GM19099 (cell line): ENCODE measurements around the gene TSHR.

Experiments used
- POLR2A ChIP-seq: IDR thresholded peaks from 3 replicates; pipeline ENCODE4 v1.6.1; 2011; ENCODE audit warnings: low read depth; ENCODE audit not compliant: insufficient read length; ENCODE audit errors: extremely low read depth

Gene TSHR

GRCh38 chr14:81093651-81094050 is 138.2 kb downstream of the TSHR start:
- no peak for TF ChIP-seq POLR2A

DNA sequence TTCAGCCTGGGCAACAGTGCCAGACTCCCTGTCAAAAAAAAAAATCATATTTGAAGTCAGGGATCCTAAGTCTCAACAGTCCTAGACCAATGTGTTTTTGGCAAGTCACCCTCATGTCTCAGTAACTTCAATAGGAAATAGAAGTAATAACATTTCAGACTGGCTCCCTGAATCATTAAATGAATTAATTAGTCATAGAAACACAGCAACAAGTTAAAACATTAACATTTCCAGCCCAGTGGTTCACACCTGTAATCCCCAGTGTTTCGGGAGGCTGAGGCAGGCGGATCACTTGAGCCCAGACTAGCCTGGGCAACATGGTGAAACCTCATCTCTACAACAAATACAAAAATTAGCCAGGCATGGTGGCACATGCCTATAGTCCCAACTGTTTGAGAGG is 140.1 kb downstream of the TSHR start:
- no peak for TF ChIP-seq POLR2A

DNA sequence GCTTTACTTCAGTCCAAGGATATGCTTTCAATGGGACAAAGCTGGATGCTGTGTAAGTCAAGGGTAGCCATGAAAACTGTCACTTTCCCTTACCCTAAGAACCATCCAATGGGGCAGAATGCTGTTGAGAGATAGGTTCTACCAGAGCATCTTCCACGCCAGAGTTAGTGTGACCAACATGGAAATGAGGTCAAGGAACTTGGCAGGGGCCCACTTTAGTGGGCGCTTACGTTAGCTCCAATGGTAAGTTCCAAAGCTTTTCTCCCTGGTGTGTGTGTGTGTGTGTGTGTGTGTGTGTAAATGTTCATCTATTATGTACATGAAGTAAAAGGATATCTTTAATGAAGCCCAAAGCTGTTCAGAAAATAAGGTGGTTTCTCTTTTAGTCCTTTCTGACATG is 141.2 kb downstream of the TSHR start:
- no peak for TF ChIP-seq POLR2A

GRCh38 chr14:81102217-81102616 is 146.8 kb downstream of the TSHR start:
- no peak for TF ChIP-seq POLR2A

- TF ChIP-seq POLR2A: no peak
Observed at GRCh38 chr14:81103443-81103842, 148.0 kb downstream of the TSHR start.

GRCh38 chr14:81105378-81105777 is 150.0 kb downstream of the TSHR start:
- no peak for TF ChIP-seq POLR2A

DNA sequence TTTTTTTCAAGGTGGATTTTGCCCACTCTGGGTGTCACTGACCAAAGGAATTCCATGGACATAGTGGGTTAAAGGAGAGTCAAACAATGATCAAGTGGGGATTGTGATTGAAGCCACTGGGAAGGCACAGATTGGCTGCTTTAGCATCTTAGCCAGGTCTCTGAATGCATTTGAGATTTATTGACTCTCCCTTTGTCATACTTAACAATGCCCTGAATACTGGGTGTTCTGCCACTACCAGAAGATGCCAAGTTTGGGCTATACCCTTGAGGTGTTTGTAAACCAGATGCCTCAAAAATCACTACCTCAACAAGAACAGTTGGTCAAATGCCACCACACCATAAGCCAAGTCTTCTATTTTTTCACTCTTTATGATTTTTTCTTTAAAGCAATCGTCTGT is 150.5 kb downstream of the TSHR start:
- TF ChIP-seq POLR2A: no peak

DNA sequence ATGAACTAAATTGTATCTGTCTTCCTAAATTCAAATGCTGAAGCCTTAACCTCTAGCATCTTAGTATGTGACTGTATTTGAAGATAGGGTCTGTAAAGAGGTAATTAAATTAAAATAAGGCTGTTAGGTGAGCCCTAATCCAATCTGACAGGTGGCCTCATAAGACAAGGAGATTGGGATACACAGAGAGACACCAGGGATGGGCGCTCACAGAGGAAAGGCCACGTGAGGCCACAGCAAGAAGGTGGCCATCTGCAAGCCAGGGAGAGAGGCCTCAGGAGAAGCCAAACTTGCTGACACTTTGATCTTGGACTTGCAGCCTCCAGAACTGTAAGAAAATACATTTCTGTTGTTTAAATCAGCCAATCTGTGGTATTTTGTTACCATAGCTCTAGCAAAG is 154.8 kb downstream of the TSHR start:
- no peak for TF ChIP-seq POLR2A

- no peak for TF ChIP-seq POLR2A
Observed at GRCh38 chr14:81113176-81113575, 157.8 kb downstream of the TSHR start.

GRCh38 chr14:81120501-81120900 is 165.1 kb downstream of the TSHR start:
- no peak for TF ChIP-seq POLR2A

- TF ChIP-seq POLR2A: no peak
Observed at GRCh38 chr14:81122326-81122725, 166.9 kb downstream of the TSHR start.

GRCh38 chr14:81123811-81124210 is 168.4 kb downstream of the TSHR start:
- no peak for TF ChIP-seq POLR2A

GRCh38 chr14:81125536-81125935 is 170.1 kb downstream of the TSHR start:
- TF ChIP-seq POLR2A: no peak

DNA sequence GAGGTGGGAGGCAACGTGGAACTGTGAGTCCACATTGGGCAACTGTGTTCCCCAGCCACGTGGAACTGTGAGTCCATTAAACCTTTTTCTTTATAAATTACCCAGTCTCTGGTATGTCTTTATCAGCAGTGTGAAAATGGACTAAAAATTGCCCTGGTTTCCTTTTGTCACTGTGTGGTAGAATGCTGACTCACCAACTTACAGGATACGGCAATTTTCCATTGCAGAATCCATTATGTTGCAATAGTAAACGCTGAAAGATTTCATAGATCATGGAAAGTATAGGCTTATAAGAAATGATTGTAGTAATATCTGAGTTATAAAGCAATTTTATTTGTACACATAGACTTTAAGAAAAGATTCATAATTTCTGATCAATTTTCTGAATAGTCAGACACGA is 172.4 kb downstream of the TSHR start:
- no peak for TF ChIP-seq POLR2A

- no peak for TF ChIP-seq POLR2A
Observed at GRCh38 chr14:81129242-81129641, 173.8 kb downstream of the TSHR start.

GRCh38 chr14:81132468-81132867 is 177.0 kb downstream of the TSHR start:
- TF ChIP-seq POLR2A: no peak

GRCh38 chr14:81133400-81133799 is 178.0 kb downstream of the TSHR start:
- no peak for TF ChIP-seq POLR2A

- no peak for TF ChIP-seq POLR2A
Observed at GRCh38 chr14:81137316-81137715, 181.9 kb downstream of the TSHR start.

GRCh38 chr14:81138429-81138828 is 183.0 kb downstream of the TSHR start:
- no peak for TF ChIP-seq POLR2A

DNA sequence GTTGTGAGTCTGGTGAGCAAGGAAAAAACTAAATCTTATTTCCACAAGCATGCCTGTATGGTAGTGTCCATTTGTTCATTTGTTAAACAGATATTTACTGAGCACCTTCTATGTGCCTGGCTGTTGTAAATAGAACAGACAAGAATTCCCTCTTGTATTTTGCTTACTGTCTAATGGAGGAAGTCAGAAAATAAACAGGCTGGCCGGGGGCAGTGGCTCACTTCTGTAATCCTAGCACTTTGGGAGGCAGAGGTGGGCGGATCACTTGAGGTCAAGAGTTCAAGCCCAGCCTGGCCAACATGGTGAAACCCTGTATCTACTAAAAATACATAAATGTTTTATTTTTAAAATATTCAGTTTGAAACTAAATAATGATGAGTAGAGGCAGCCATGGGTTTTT is 186.0 kb downstream of the TSHR start:
- no peak for TF ChIP-seq POLR2A
